ENCODE results near the gene CLN3. TPM values are rescaled to one million over a fixed set of nuclear protein-coding genes. Genes with fewer than 3 reads are reported as not detected.
"Not testable (repeated sequence)": the region's sequence is repeated elsewhere in the genome, so short reads cannot be mapped to it uniquely, and the experiment has no call there.

The CLN3 gene
- total and polyA plus RNA-seq, 10 donors, result 21.1 to 44.1 (median 36.3) TPM

- Histone ChIP-seq H3K27me3 (replicated peaks in 1 of 7) (peaks cover 0 to 15% (median 0%) of the 10 kb centered on the region in 7 donors), H3K9me3 (no peaks in the 10 kb centered on the region), H3K27ac (no peak overlapping the region), H3K4me3 (no peak overlapping the region), H3K36me3 (peaks cover 0 to 45% (median 8%) of the 10 kb centered on the region in 6 donors), H3K4me1 (peaks cover 0 to 56% (median 16%) of the 10 kb centered on the region in 6 donors)
- intact Hi-C loops (cut with DNase I; ENCODE audit: low total_unique reads), result no loop called here
- 77 to 89% (median 83%) methylated on average over 2 of the region's 2 CpGs for WGBS, 5 donors
- TF ChIP-seq POLR2A (IDR thresholded peaks at IDR 0.05), result no peak
- TF ChIP-seq POLR2AphosphoS5 (IDR thresholded peaks at IDR 0.05), result no peak
- no peak for TF ChIP-seq CTCF (IDR thresholded peaks at IDR 0.05 in 8 of 11, conservative IDR thresholded peaks at IDR 0.05 in 3 of 11)
- no peak for DNase-seq
These were observed 10.4 kb upstream of the CLN3 start for GRCh38 chr16:28502290-28502689.

GRCh38 chr16:28501258-28502232 lies 9.7 kb upstream of the CLN3 start:
- intact Hi-C loops (cut with DNase I; ENCODE audit: low total_unique reads), result no loop called here
- Histone ChIP-seq H3K4me1 (peaks cover 0 to 56% (median 16%) of the 10 kb centered on the region in 6 donors), H3K27ac (no peak overlapping the region), H3K4me3 (no peak overlapping the region), H3K27me3 (replicated peaks in 1 of 7) (peaks cover 0 to 7% (median 0%) of the 10 kb centered on the region in 7 donors), H3K36me3 (peaks cover 0 to 52% (median 8%) of the 10 kb centered on the region in 6 donors), H3K9me3 (no peaks in the 10 kb centered on the region)
- no peak for DNase-seq
- TF ChIP-seq CTCF (IDR thresholded peaks at IDR 0.05 in 8 of 11, conservative IDR thresholded peaks at IDR 0.05 in 3 of 11) (no peak), POLR2AphosphoS5 (IDR thresholded peaks at IDR 0.05) (peak in 1 of 3 donors; percentile 57)
- WGBS, 5 donors, result 85 to 93% (median 88%) methylated on average over 19 of the region's 19 CpGs

GRCh38 chr16:28500476-28501180 lies 8.8 kb upstream of the CLN3 start:
- intact Hi-C loops (cut with DNase I; ENCODE audit: low total_unique reads); H3K4me3 ChIP-seq; H3K27me3 ChIP-seq (replicated peaks in 1 of 7); DNase-seq; H3K9me3 ChIP-seq: not testable (repeated sequence)
- TF ChIP-seq POLR2AphosphoS5 (IDR thresholded peaks at IDR 0.05), result peak in 1 of 3 donors; percentile 36
- H3K36me3 ChIP-seq, result peaks cover 0 to 55% (median 8%) of the 10 kb centered on the region in 6 donors
- H3K27ac ChIP-seq, result peak overlapping the region in 1 of 8 donors; percentile 2
- H3K4me1 ChIP-seq, result peaks cover 0 to 56% (median 21%) of the 10 kb centered on the region in 6 donors
- 79 to 83% (median 80%) methylated on average over 18 of the region's 18 CpGs for WGBS, 5 donors

- intact Hi-C loops (cut with DNase I; ENCODE audit: low total_unique reads), result loop anchor here (10.0 kb wide), 1 partner anchor 55 kb away; the partner anchor contains the start of gene SGF29
- Histone ChIP-seq H3K4me3 (no peak overlapping the region), H3K4me1 (peaks cover 0 to 57% (median 21%) of the 10 kb centered on the region in 6 donors), H3K27me3 (replicated peaks in 1 of 7) (no peaks in the 10 kb centered on the region), H3K9me3 (no peaks in the 10 kb centered on the region), H3K36me3 (peaks cover 0 to 55% (median 8%) of the 10 kb centered on the region in 6 donors), H3K27ac (peak overlapping the region in 1 of 8 donors; percentile 2)
- 59 to 88% (median 81%) methylated on average over 9 to 10 of the region's 10 CpGs for WGBS, 5 donors
- no peak for TF ChIP-seq POLR2A (IDR thresholded peaks at IDR 0.05)
- TF ChIP-seq POLR2AphosphoS5 (IDR thresholded peaks at IDR 0.05), result no peak
- no peak for TF ChIP-seq CTCF (IDR thresholded peaks at IDR 0.05 in 8 of 11, conservative IDR thresholded peaks at IDR 0.05 in 3 of 11)
- DNase-seq, result no peak
These were observed 8.0 kb upstream of the CLN3 start for GRCh38 chr16:28499854-28500253.
